ENCODE data around the gene TBCK. TPM values are rescaled to one million over a fixed set of nuclear protein-coding genes. Genes with fewer than 3 reads are reported as not detected.

TBCK gene
- total RNA-seq, 2 experiments from 2014 or later: 23.5 to 29.0 TPM

DNA sequence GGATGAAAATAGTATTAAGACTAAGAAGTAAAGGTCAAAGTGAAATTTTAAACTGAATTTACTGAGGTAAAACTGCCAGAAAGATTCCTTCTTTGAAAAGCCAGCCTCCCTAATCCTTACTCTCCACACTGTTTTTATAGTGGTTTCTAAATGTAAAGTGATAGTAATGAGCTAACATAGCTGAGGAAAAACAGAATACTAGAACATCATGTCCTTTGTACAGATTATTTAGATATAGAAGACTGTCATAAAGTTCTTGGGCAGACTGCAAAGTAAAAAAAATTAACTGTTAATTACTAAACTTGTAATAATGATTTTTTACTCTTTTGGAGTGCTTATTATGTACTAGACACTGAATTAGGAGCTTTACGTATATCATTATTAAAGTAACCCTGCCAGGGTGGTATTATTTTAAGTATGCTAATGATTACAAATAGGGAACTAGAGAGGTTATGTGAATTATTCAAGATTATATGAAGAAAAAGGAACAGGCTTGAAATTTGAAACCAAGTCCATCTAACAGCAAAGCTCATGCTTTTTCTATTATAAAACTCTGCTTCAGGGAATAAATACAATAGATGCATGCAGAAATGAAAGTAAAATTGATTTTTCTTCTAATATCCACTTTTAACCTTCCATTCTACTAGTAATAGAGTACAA lies 150.5 kb downstream of the TBCK start:
- Mint-ChIP-seq H3K27ac (no peak overlapping the region), H3K4me1 (ENCODE audit: low read depth) (no peaks in the 10 kb centered on the region), H3K27me3 (no peaks in the 10 kb centered on the region), H3K4me3 (no peak overlapping the region), H3K9me3 (peaks cover 4% of the 10 kb centered on the region), H3K36me3 (ENCODE audit: low read depth) (peaks cover 80% of the 10 kb centered on the region)
- no peak for DNase-seq
- no peaks in the 10 kb centered on the region for H3K27me3 ChIP-seq (ENCODE audit: control insufficient read depth in 1 of 2, insufficient read depth in 2 of 2, low read length in 2 of 2)
- H3K9me3 ChIP-seq (ENCODE audit: control insufficient read depth in 1 of 2, insufficient read depth in 1 of 2, low read length in 2 of 2): peaks cover 0 to 5% of the 10 kb centered on the region in 2 experiments
- ATAC-seq (ENCODE audit: poor library complexity): no peak
- H3K27ac ChIP-seq (ENCODE audit: low read depth in 1 of 2, low read length in 2 of 2): no peak overlapping the region
- H3K4me3 ChIP-seq (ENCODE audit: low read length): no peak overlapping the region
- no peaks in the 10 kb centered on the region for H3K4me1 ChIP-seq (ENCODE audit: insufficient read depth, low read length)
- ChIA-PET POLR2A (no interaction called here), CTCF (no interaction called here)
- H3K36me3 ChIP-seq (ENCODE audit: insufficient read depth, low read length): peaks cover 13% of the 10 kb centered on the region
- no peak for TF ChIP-seq CTCF (IDR thresholded peaks at IDR 0.05)
- intact Hi-C loops (cut with DNase I, micrococcal nuclease): no loop called here

- Mint-ChIP-seq H3K4me3 (no peak overlapping the region), H3K4me1 (ENCODE audit: low read depth) (no peaks in the 10 kb centered on the region), H3K27ac (no peak overlapping the region), H3K9me3 (peaks cover 4% of the 10 kb centered on the region), H3K27me3 (no peaks in the 10 kb centered on the region), H3K36me3 (ENCODE audit: low read depth) (peaks cover 84% of the 10 kb centered on the region)
- intact Hi-C loops (cut with DNase I, micrococcal nuclease): no loop called here
- no peak overlapping the region for H3K27ac ChIP-seq (ENCODE audit: low read depth in 1 of 2, low read length in 2 of 2)
- ChIA-PET POLR2A (no interaction called here), CTCF (no interaction called here)
- peaks cover 0 to 5% of the 10 kb centered on the region in 2 experiments for H3K9me3 ChIP-seq (ENCODE audit: control insufficient read depth in 1 of 2, insufficient read depth in 1 of 2, low read length in 2 of 2)
- H3K4me3 ChIP-seq (ENCODE audit: low read length): no peak overlapping the region
- ATAC-seq (ENCODE audit: poor library complexity): no peak
- H3K4me1 ChIP-seq (ENCODE audit: insufficient read depth, low read length): no peaks in the 10 kb centered on the region
- H3K27me3 ChIP-seq (ENCODE audit: control insufficient read depth in 1 of 2, insufficient read depth in 2 of 2, low read length in 2 of 2): no peaks in the 10 kb centered on the region
- no peak for TF ChIP-seq CTCF (IDR thresholded peaks at IDR 0.05)
- no peak for DNase-seq
- peaks cover 10% of the 10 kb centered on the region for H3K36me3 ChIP-seq (ENCODE audit: insufficient read depth, low read length)
Observed at GRCh38 chr4:106162278-106162677, 153.7 kb downstream of the TBCK start.

DNA sequence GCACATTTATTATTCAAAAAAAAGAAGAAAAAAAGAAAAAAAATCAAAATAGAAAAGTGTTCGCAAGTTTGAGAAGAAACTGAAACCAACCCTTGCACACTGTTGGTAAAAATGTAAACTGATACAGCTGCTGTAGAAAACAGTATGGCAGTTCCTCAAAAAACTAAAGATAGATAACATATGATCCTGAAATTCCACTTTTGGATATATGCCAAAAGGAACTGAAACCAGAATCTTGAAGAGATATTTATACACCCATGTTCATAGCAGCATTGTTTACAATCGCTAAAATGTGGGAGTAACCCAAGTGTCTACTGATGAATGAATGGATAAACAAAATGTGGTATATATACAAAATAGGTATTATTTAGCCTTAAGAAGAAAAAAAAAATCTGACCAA lies 155.4 kb downstream of the TBCK start:
- H3K36me3 Mint-ChIP-seq (ENCODE audit: low read depth): peaks cover 95% of the 10 kb centered on the region
- TF ChIP-seq CTCF (IDR thresholded peaks at IDR 0.05): no peak
- H3K9me3 Mint-ChIP-seq: peaks cover 4% of the 10 kb centered on the region

More for the DNA sequence above, 155.4 kb downstream of the TBCK start:
- ATAC-seq (ENCODE audit: poor library complexity) (no peak), DNase-seq (no peak)
- Histone ChIP-seq H3K36me3 (ENCODE audit: insufficient read depth, low read length) (peaks cover 20% of the 10 kb centered on the region), H3K4me3 (ENCODE audit: low read length) (no peak overlapping the region), H3K27ac (ENCODE audit: low read depth in 1 of 2, low read length in 2 of 2) (no peak overlapping the region), H3K9me3 (ENCODE audit: control insufficient read depth in 1 of 2, insufficient read depth in 1 of 2, low read length in 2 of 2) (peaks cover 0 to 5% of the 10 kb centered on the region in 2 experiments), H3K27me3 (ENCODE audit: control insufficient read depth in 1 of 2, insufficient read depth in 2 of 2, low read length in 2 of 2) (no peaks in the 10 kb centered on the region), H3K4me1 (ENCODE audit: insufficient read depth, low read length) (no peaks in the 10 kb centered on the region)
- Mint-ChIP-seq H3K27me3 (no peaks in the 10 kb centered on the region), H3K4me1 (ENCODE audit: low read depth) (no peaks in the 10 kb centered on the region), H3K27ac (no peak overlapping the region), H3K4me3 (no peak overlapping the region)
- intact Hi-C loops (cut with DNase I, micrococcal nuclease): no loop called here
- CTCF ChIA-PET: no interaction called here
- POLR2A ChIA-PET: no interaction called here

All from CD4-positive, alpha-beta T cell (primary cell).